ENCODE measurements around the gene ABCB11. TPM values are rescaled to one million over a fixed set of nuclear protein-coding genes. Genes with fewer than 3 reads are reported as not detected.

ABCB11 gene
- total and polyA plus RNA-seq, 2 of the 4 experiments (the other 2 are of a cell fraction), result not detected

GRCh38 chr2:169035887-169036286 is 4.8 kb upstream of the ABCB11 start:
- DNase-seq, result no peak
- Histone ChIP-seq H3K4me3 (ENCODE audit: insufficient read depth, low read depth, low read length) (no peak overlapping the region), H3K9ac (ENCODE audit: low read depth, low read length) (no peak overlapping the region), H2AK5ac (ENCODE audit: low read depth, low read length) (no peak overlapping the region), H3K27ac (ENCODE audit: insufficient read depth, low read length) (no peak overlapping the region), H3K79me1 (ENCODE audit: low read depth in 1 of 2, low read length in 2 of 2) (no peaks in the 10 kb centered on the region), H2BK5ac (ENCODE audit: low read depth, low read length, poor library complexity, severe bottlenecking) (no peak overlapping the region), H2BK20ac (ENCODE audit: low read depth, low read length) (no peak overlapping the region), H3K23ac (ENCODE audit: low read depth, low read length) (no peak overlapping the region), H3K56ac (ENCODE audit: extremely low read depth, insufficient read depth, low read length) (no peak overlapping the region), H4K5ac (ENCODE audit: low read depth, low read length) (no peak overlapping the region), H2AFZ (replicated peaks; ENCODE audit: low read length, poor library complexity) (no peak overlapping the region), H3K4me1 (ENCODE audit: control insufficient read depth, insufficient read depth, low read length) (no peaks in the 10 kb centered on the region), H3K4ac (ENCODE audit: low read depth, low read length) (no peak overlapping the region), H3K4me2 (ENCODE audit: low read depth, low read length) (no peak overlapping the region), H2BK15ac (ENCODE audit: low read depth, low read length) (no peak overlapping the region), H2BK120ac (ENCODE audit: low read depth, low read length) (no peak overlapping the region), H3K9me3 (ENCODE audit: control insufficient read depth, insufficient read depth, low read length) (no peaks in the 10 kb centered on the region; the same call in 1 of the 2 replicates), H4K91ac (ENCODE audit: insufficient read depth, low read depth, low read length) (no peak overlapping the region), H3K27me3 (ENCODE audit: control insufficient read depth, insufficient read depth, low read length) (no peaks in the 10 kb centered on the region), H3K18ac (ENCODE audit: low read depth, low read length) (no peak overlapping the region), H4K20me1 (ENCODE audit: insufficient read depth, low read length) (no peaks in the 10 kb centered on the region), H4K8ac (ENCODE audit: low read depth in 2 of 2, low read length in 2 of 2) (no peak overlapping the region), H3K36me3 (ENCODE audit: control insufficient read depth, insufficient read depth, low read length) (no peaks in the 10 kb centered on the region), H3K9me1 (ENCODE audit: insufficient read depth, low read length) (no peaks in the 10 kb centered on the region), H3K14ac (replicated peaks; ENCODE audit: low read depth, low read length) (no peak overlapping the region), H2AK9ac (replicated peaks; ENCODE audit: low read depth, low read length, poor library complexity) (no peak overlapping the region)
- intact Hi-C loops (cut with micrococcal nuclease) (no loop called here), in situ Hi-C loops (cut with MboI; ENCODE audit: low sequenced_read_pairs) (no loop called here), dilution Hi-C loops (cut with HindIII; ENCODE audit: low sequenced_read_pairs, unreplicated experiment) (no loop called here)
- no peak for ATAC-seq (ENCODE audit: low read depth)
- CTCF ChIA-PET, result no interaction called here
- no CpG with 5 or more reads among the region's 1 CpG for WGBS, 2 experiments (ENCODE audit: extremely low coverage in 2 of 2, insufficient read length in 1 of 2)
- POLR2A ChIA-PET (ENCODE audit: unreplicated experiment), result no interaction called here
- TF ChIP-seq ELK1 (IDR thresholded peaks at IDR 0.05; ENCODE audit: borderline replicate concordance, low read depth, low read length) (no peak), RFX5 (IDR thresholded peaks at IDR 0.05; ENCODE audit: low read depth, low read length) (no peak), USF2 (IDR thresholded peaks at IDR 0.05; ENCODE audit: low read depth, low read length) (no peak), FOS (IDR thresholded peaks at IDR 0.05; ENCODE audit: low read depth, low read length) (no peak), RAD21 (IDR thresholded peaks at IDR 0.05; ENCODE audit: low read length) (no peak), RCOR1 (IDR thresholded peaks at IDR 0.05; ENCODE audit: insufficient replicate concordance, low read length) (no peak), MXI1 (IDR thresholded peaks at IDR 0.05; ENCODE audit: borderline replicate concordance, low read depth, low read length) (no peak), SMC3 (IDR thresholded peaks at IDR 0.05; ENCODE audit: low read depth, low read length) (no peak), POLR2A (IDR thresholded peaks at IDR 0.05; ENCODE audit: low read depth, low read length) (no peak), NFE2L2 (IDR thresholded peaks at IDR 0.05; ENCODE audit: low read depth, low read length) (no peak), CTCF (conservative IDR thresholded peaks at IDR 0.05; ENCODE audit: low read depth, low read length) (no peak), MAFK (IDR thresholded peaks at IDR 0.05; ENCODE audit: low read depth, low read length) (no peak), MAZ (IDR thresholded peaks at IDR 0.05; ENCODE audit: borderline replicate concordance, low read depth, low read length) (no peak), CEBPB (IDR thresholded peaks at IDR 0.05; ENCODE audit: low read depth, low read length) (no peak), BHLHE40 (IDR thresholded peaks at IDR 0.05; ENCODE audit: low read depth, low read length) (no peak), CHD1 (IDR thresholded peaks at IDR 0.05; ENCODE audit: low read depth, low read length) (no peak)
- no TSS peak for BruUV-seq (replicated peaks)

Data from IMR-90 (cell line).